Hepatocyte (in vitro differentiated cells): ENCODE measurements around the gene C3orf49.

Experiments
- EZH2 ChIP-seq: fragments of 200-600 bp; sonication (generic); IDR thresholded peaks from 2 replicates; pipeline ENCODE4 v1.6.1; 2016; ENCODE audit warnings: antibody characterized with exemption, mild to moderate bottlenecking, borderline replicate concordance
- EZH2phosphoT487 ChIP-seq: fragments of 200-600 bp; sonication (generic); IDR thresholded peaks from one replicate; pipeline ENCODE4 v1.6.1; 2018; ENCODE audit warnings: antibody characterized with exemption, mild to moderate bottlenecking, low read depth, moderate library complexity; ENCODE audit not compliant: unreplicated experiment, severe bottlenecking
- TF ChIP-seq, protein P1 (sequence below): fragments of 200-600 bp; sonication (generic); IDR thresholded peaks from 2 replicates; pipeline ENCODE4 v1.5.1; 2016; ENCODE audit warnings: antibody characterized with exemption, mild to moderate bottlenecking; ENCODE audit not compliant: poor library complexity

GRCh38 chr3:63880653-63881052, 61.6 kb downstream of the C3orf49 start:
- TF ChIP-seq, protein P1, sequence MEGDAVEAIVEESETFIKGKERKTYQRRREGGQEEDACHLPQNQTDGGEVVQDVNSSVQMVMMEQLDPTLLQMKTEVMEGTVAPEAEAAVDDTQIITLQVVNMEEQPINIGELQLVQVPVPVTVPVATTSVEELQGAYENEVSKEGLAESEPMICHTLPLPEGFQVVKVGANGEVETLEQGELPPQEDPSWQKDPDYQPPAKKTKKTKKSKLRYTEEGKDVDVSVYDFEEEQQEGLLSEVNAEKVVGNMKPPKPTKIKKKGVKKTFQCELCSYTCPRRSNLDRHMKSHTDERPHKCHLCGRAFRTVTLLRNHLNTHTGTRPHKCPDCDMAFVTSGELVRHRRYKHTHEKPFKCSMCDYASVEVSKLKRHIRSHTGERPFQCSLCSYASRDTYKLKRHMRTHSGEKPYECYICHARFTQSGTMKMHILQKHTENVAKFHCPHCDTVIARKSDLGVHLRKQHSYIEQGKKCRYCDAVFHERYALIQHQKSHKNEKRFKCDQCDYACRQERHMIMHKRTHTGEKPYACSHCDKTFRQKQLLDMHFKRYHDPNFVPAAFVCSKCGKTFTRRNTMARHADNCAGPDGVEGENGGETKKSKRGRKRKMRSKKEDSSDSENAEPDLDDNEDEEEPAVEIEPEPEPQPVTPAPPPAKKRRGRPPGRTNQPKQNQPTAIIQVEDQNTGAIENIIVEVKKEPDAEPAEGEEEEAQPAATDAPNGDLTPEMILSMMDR = no peak
- no peak for TF ChIP-seq EZH2
- TF ChIP-seq EZH2phosphoT487 = no peak
